Motor neuron (in vitro differentiated cells): Measurements from ENCODE around the gene PRORP. TPM values are rescaled to one million over a fixed set of nuclear protein-coding genes. Genes with fewer than 3 reads are reported as not detected.

Experiments
- total RNA-seq, 8 experiments: library from RNA; unstranded; fragments of 300-600 nt; gene quantifications; 2 replicates each; pipeline versions ENCODE4 v1.2.3 to v1.2.4, GENCODE V29; 2022

PRORP gene
- total RNA-seq, 8 experiments from 2014 or later = 9.5 to 44.5 (median 20.7) TPM

Other genes with a start within 250 kb of the PRORP start
- 10 to 100 TPM; 11.7 to 76.6 (median 26.5) TPM for gene BAZ1A, start 247.2 kb upstream of the PRORP start, total RNA-seq
- gene SRP54, start 139.6 kb upstream of the PRORP start, total RNA-seq = 100 to 1,000 TPM in 2 of 8 experiments, 10 to 100 TPM in 6; 55.4 to 159 (median 94.4) TPM
- 10 to 100 TPM; 17.6 to 81.3 (median 52.9) TPM for gene FAM177A1, start 76.3 kb upstream of the PRORP start, total RNA-seq
- 10 to 100 TPM; 22.0 to 49.9 (median 42.1) TPM for gene PPP2R3C, start 562 bp upstream of the PRORP start, total RNA-seq
- gene PSMA6, start 169.8 kb downstream of the PRORP start, total RNA-seq = 1,000 to 10,000 TPM in 1 of 8 experiments, 100 to 1,000 TPM in 7; 224 to 1,035 (median 262) TPM